Breast epithelium (tissue), 3 donors: ENCODE data around the gene RPL10.

Source experiments
- POLR2AphosphoS5 ChIP-seq, 3 donors: sonication (generic); formaldehyde crosslinking; IDR thresholded peaks; one replicate each; pipeline ENCODE4 v1.6.1; 2017; ENCODE audit warnings: antibody characterized with exemption in 3 of 3
- TF ChIP-seq, protein P1 (sequence below), 3 donors: fragments of 450-650 bp; IDR thresholded peaks; one replicate each; pipeline ENCODE4 v1.5.1; 2016 to 2017; ENCODE audit warnings: antibody characterized with exemption in 3 of 3, mild to moderate bottlenecking in 3 of 3, moderate library complexity in 3 of 3

GRCh38 chrX:154348646-154349358, 49.4 kb upstream of the RPL10 start:
- TF ChIP-seq, protein P1, sequence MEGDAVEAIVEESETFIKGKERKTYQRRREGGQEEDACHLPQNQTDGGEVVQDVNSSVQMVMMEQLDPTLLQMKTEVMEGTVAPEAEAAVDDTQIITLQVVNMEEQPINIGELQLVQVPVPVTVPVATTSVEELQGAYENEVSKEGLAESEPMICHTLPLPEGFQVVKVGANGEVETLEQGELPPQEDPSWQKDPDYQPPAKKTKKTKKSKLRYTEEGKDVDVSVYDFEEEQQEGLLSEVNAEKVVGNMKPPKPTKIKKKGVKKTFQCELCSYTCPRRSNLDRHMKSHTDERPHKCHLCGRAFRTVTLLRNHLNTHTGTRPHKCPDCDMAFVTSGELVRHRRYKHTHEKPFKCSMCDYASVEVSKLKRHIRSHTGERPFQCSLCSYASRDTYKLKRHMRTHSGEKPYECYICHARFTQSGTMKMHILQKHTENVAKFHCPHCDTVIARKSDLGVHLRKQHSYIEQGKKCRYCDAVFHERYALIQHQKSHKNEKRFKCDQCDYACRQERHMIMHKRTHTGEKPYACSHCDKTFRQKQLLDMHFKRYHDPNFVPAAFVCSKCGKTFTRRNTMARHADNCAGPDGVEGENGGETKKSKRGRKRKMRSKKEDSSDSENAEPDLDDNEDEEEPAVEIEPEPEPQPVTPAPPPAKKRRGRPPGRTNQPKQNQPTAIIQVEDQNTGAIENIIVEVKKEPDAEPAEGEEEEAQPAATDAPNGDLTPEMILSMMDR (IDR thresholded peaks at IDR 0.05), result no peak
- TF ChIP-seq POLR2AphosphoS5 (IDR thresholded peaks at IDR 0.05), result no peak
